Measurements from ENCODE around the gene RUSF1. TPM values are rescaled to one million over a fixed set of nuclear protein-coding genes. Genes with fewer than 3 reads are reported as not detected.
A peak's percentile ranks its signal among the peaks of the same experiment; 100 is the strongest.

RUSF1 gene
- total and polyA plus RNA-seq, 4 donors = 45.0 to 102 (median 65.0) TPM

DNA sequence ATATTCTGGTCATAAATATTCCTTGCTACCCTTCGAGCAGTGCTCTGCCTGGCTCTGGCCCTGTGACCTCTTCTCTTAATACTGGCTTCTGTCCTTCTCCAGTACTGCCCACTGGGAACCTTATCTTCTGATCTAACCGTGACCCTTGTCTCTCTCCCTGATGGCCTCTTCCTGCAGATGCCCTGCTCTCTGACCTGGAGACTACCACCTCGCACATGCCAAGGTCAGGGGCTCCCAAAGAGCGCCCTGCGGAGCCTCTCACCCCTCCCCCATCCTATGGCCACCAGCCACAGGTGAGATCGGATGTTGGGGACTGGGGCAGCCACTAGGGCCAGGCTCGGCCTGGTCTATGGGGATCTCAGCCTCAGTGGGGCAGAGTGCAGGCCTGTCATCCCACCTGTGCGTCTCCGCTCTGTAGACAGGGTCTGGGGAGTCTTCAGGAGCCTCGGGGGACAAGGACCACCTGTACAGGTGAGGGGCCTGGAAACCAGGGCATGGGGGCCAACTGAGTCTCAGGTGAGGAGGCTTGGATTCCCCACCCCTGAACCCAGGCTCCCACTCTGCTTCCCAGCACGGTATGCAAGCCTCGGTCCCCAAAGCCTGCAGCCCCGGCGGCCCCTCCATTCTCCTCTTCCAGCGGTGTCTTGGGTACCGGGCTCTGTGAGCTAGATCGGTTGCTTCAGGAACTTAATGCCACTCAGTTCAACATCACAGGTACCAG is 34.8 kb downstream of the RUSF1 start:
- 89% methylated on average over 17 of the region's 17 CpGs for WGBS (ENCODE audit: insufficient coverage)
- Histone ChIP-seq H3K4me1 (ENCODE audit: control insufficient read depth, insufficient read depth, low read length) (peaks cover 35% of the 10 kb centered on the region), H3K9me3 (ENCODE audit: control insufficient read depth, insufficient read depth, low read length) (no peaks in the 10 kb centered on the region), H3K27ac (ENCODE audit: low read depth, low read length) (no peak overlapping the region), H3K36me3 (ENCODE audit: control insufficient read depth, insufficient read depth, low read length) (peaks cover 26% of the 10 kb centered on the region), H3K27me3 (ENCODE audit: control insufficient read depth, insufficient read depth, low read length) (peaks cover 43% of the 10 kb centered on the region), H3K4me3 (ENCODE audit: low read depth, low read length) (no peak overlapping the region)
- no peak for DNase-seq (ENCODE audit: low read depth in 4 of 6, low spot score in 6 of 6)

DNA sequence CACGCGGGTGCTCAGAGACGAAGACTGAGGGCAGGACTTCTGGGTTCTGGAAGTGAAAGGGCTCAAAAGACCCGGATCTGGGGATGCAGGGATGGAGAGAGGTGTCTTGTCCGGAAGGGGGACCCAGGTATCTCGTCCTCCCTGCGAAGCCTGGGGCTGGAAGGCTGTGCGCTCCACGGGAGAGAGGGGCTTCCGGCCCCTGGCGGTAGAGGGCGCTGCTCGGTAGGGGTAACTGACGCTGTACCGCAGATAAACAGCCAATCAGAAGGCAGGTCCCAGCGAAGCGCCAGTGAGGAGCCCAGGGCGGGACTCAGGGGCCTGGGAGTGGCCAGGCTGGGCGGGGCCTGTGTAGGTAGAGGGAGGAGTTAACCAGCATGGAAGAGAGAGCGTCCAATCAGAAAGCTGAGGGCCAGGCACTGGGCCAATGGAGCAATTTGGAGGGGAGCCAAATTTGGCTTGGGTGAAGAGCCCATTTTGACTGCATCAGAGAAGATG is 35.4 kb downstream of the RUSF1 start:
- peak overlapping the region; percentile 60 for H3K4me3 ChIP-seq (ENCODE audit: low read depth, low read length)
- no peaks in the 10 kb centered on the region for H3K9me3 ChIP-seq (ENCODE audit: control insufficient read depth, insufficient read depth, low read length)
- H3K36me3 ChIP-seq (ENCODE audit: control insufficient read depth, insufficient read depth, low read length) = peaks cover 25% of the 10 kb centered on the region
- peak overlapping the region; percentile 91 for H3K27ac ChIP-seq (ENCODE audit: low read depth, low read length)
- peaks cover 42% of the 10 kb centered on the region for H3K27me3 ChIP-seq (ENCODE audit: control insufficient read depth, insufficient read depth, low read length)
- peak in 2 of 6 donors; percentile 80 to 85 for DNase-seq (ENCODE audit: low read depth in 4 of 6, low spot score in 6 of 6)
- WGBS (ENCODE audit: insufficient coverage) = 24% methylated on average over 20 of the region's 20 CpGs
- peaks cover 35% of the 10 kb centered on the region for H3K4me1 ChIP-seq (ENCODE audit: control insufficient read depth, insufficient read depth, low read length)

DNA sequence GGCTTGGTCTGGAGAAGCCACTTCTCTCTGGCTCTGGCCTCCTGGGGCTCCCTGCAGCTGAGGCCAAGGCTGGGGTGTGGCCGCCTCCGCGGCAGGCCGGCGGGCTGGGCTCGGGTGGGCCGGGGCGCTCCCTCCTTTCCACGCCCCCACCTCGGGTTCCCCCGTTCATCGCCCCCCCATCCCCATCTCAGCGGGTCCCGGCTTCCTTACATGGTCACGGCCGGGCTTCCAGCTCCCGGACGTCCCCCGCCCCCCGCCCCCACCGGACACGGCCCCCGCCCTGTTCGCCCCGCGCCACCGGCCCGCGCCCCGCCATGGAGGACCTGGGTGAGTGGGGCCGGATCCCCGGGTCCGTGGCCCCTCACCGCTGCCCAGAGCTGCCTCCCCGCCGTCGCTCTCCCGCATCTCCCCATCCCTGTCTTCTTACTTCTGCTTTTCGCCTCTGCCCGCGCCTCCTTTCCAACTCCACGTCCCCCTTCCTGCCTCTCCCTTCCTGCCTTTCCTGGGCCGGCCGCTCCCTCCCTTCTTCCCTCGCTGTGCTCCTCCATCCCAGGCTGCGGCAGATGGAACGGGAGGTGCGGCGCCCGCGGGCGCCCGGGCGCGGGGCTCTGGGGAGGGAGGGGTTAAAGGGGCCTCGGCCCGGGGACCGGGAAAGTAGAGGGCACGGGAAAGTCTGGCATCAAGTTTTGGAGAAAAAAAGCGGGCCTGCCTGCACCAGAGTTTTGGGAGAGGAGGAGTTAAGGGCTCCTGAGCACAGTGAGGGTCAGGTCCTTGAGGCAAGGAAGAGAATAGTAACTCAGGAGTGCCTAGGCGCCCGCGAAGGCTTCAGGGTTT is 36.1 kb downstream of the RUSF1 start, which contains the start of gene TGFB1I1:
Gene TGFB1I1, plus strand, starts transcription at position 278 of the 834 bp plus-strand sequence. Its CDS starts 37 bp downstream, at position 315.
- no peaks in the 10 kb centered on the region for H3K9me3 ChIP-seq (ENCODE audit: control insufficient read depth, insufficient read depth, low read length)
- H3K4me3 ChIP-seq (ENCODE audit: low read depth, low read length) = peak within 1 kb of the TSS; percentile 60
- H3K4me1 ChIP-seq (ENCODE audit: control insufficient read depth, insufficient read depth, low read length) = peaks cover 29% of the 10 kb centered on the region
- H3K27ac ChIP-seq (ENCODE audit: low read depth, low read length) = peak within 1 kb of the TSS; percentile 91
- H3K27me3 ChIP-seq (ENCODE audit: control insufficient read depth, insufficient read depth, low read length) = peaks cover 35% of the 10 kb centered on the region
- peaks cover 23% of the 10 kb centered on the region for H3K36me3 ChIP-seq (ENCODE audit: control insufficient read depth, insufficient read depth, low read length)
- under 1% methylated on average over 36 of the region's 63 CpGs for WGBS (ENCODE audit: insufficient coverage)
- DNase-seq (ENCODE audit: low read depth in 4 of 6, low spot score in 6 of 6) = peak in 2 of 6 donors; percentile 28 to 71

DNA sequence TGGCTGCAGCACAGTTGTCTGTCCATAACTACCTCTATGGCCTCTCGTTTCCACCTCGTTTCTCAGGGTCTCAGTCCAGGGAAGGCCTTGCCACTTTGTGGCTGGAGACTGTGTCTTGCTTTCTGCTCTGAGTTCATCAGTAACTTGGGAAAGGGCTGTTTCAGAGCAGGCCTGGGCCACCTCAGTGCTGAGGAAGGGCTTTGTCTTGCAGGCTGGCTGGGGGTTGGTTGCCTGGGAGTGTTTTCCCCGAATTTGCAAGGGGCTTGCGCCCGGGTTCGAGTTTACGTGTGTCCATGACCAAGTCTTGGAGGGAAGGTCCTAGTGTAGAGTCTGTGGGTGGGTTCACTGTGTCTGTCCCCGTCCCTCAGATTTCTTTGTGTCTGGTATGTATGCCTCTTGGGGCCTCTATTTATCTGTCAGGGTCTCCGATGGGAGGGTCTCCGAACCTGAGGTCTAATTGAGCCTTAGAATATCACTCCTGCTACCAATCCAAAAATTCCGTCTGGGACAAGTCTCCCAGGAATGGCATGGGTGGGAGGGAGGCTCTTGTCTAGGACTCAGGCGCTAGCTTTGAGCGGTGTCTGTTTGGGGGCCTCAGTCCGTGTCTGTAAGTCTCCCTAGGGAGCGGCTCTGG is 36.8 kb downstream of the RUSF1 start:
- peaks cover 29% of the 10 kb centered on the region for H3K36me3 ChIP-seq (ENCODE audit: control insufficient read depth, insufficient read depth, low read length)
- H3K4me1 ChIP-seq (ENCODE audit: control insufficient read depth, insufficient read depth, low read length) = peaks cover 24% of the 10 kb centered on the region
- peaks cover 30% of the 10 kb centered on the region for H3K27me3 ChIP-seq (ENCODE audit: control insufficient read depth, insufficient read depth, low read length)
- H3K9me3 ChIP-seq (ENCODE audit: control insufficient read depth, insufficient read depth, low read length) = no peaks in the 10 kb centered on the region
- 38% methylated on average over 13 of the region's 15 CpGs for WGBS (ENCODE audit: insufficient coverage)
- peak overlapping the region; percentile 82 for H3K27ac ChIP-seq (ENCODE audit: low read depth, low read length)
- no peak for DNase-seq (ENCODE audit: low read depth in 4 of 6, low spot score in 6 of 6)
- peak overlapping the region; percentile 60 for H3K4me3 ChIP-seq (ENCODE audit: low read depth, low read length)

DNA sequence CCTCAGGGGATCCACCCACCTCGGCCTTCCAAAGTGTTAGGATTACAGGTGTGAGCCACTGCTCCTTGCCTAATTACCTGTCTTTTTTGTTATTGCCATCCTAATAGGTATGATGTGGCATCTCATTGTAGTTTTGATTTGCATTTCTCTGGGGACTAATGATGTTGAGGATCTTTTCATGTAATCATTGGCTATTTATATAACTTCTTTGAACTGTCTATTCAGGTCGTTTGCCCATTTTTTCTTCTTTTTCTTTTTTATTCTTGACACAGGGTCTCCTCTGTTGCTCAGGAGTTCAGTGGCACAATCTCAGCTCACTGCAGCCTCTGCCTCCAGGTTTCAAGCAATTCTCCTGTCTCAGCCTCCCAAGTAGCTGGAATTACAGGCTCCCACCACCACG is 37.6 kb downstream of the RUSF1 start:
- Histone ChIP-seq H3K9me3 (ENCODE audit: control insufficient read depth, insufficient read depth, low read length) (no peaks in the 10 kb centered on the region), H3K27me3 (ENCODE audit: control insufficient read depth, insufficient read depth, low read length) (peaks cover 22% of the 10 kb centered on the region), H3K27ac (ENCODE audit: low read depth, low read length) (no peak overlapping the region), H3K36me3 (ENCODE audit: control insufficient read depth, insufficient read depth, low read length) (peaks cover 29% of the 10 kb centered on the region), H3K4me1 (ENCODE audit: control insufficient read depth, insufficient read depth, low read length) (peaks cover 17% of the 10 kb centered on the region), H3K4me3 (ENCODE audit: low read depth, low read length) (no peak overlapping the region)
- WGBS (ENCODE audit: insufficient coverage) = 40% methylated on average over 1 of the region's 3 CpGs
- no peak for DNase-seq (ENCODE audit: low read depth in 4 of 6, low spot score in 6 of 6)

DNA sequence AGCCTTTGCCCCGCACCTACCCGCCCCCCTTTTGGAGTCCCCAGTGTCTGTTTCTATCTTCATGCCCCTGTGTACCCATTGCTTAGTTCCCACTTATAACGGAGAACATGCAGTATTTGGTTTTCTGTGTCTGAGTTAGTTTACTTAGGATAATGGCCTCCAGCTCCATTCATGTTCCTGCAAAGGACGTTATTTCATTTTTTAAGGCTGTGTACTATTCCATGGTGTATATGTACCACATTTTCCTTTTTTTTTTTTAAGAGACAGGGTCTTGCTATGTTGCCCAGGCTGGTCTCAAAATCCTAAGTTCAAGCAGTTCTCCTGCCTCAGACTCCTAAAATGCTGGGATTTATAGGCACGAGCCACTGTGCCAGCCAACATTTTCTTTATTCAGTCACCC is 40.3 kb downstream of the RUSF1 start:
- H3K4me1 ChIP-seq (ENCODE audit: control insufficient read depth, insufficient read depth, low read length) = peaks cover 15% of the 10 kb centered on the region
- H3K27ac ChIP-seq (ENCODE audit: low read depth, low read length) = no peak overlapping the region
- H3K27me3 ChIP-seq (ENCODE audit: control insufficient read depth, insufficient read depth, low read length) = peaks cover 8% of the 10 kb centered on the region
- no peak for DNase-seq (ENCODE audit: low read depth in 4 of 6, low spot score in 6 of 6)
- WGBS (ENCODE audit: insufficient coverage) = no CpG with 5 or more reads among the region's 5 CpGs
- H3K36me3 ChIP-seq (ENCODE audit: control insufficient read depth, insufficient read depth, low read length) = peaks cover 46% of the 10 kb centered on the region
- no peak overlapping the region for H3K4me3 ChIP-seq (ENCODE audit: low read depth, low read length)
- no peaks in the 10 kb centered on the region for H3K9me3 ChIP-seq (ENCODE audit: control insufficient read depth, insufficient read depth, low read length)

DNA sequence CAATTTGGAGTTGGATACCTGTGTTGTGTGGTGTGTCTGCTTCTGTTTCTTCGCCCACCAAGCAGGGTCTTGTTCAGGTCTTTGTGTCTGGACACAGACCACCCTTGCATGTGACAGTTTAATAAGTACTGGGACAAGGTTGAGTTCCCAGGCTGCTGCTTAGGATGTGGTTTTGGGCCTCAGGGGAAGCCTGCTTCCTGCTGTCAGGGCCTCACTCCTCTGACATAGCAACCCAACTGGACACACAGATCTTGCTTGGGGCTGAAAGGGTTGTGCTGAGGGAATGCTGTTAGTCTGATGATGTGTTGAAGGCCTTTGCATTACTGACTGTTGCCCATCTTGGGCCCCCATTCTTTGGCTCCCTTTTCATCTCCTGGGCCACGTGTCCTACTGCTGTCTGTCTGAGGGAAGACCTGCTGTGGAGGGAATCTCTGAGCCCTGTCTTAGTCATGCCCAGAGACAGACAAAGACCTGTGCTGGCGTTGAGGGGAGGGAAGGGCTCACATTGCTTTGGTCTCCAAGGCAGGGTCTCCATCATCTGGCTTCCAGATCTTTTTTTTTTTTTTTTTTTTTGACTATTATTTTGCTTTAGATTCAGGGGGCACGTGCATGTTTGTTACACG is 40.9 kb downstream of the RUSF1 start:
- Histone ChIP-seq H3K4me1 (ENCODE audit: control insufficient read depth, insufficient read depth, low read length) (peaks cover 9% of the 10 kb centered on the region), H3K36me3 (ENCODE audit: control insufficient read depth, insufficient read depth, low read length) (peaks cover 52% of the 10 kb centered on the region), H3K27ac (ENCODE audit: low read depth, low read length) (no peak overlapping the region), H3K9me3 (ENCODE audit: control insufficient read depth, insufficient read depth, low read length) (no peaks in the 10 kb centered on the region), H3K27me3 (ENCODE audit: control insufficient read depth, insufficient read depth, low read length) (peaks cover 4% of the 10 kb centered on the region), H3K4me3 (ENCODE audit: low read depth, low read length) (no peak overlapping the region)
- 84% methylated on average over 3 of the region's 5 CpGs for WGBS (ENCODE audit: insufficient coverage)
- no peak for DNase-seq (ENCODE audit: low read depth in 4 of 6, low spot score in 6 of 6)

DNA sequence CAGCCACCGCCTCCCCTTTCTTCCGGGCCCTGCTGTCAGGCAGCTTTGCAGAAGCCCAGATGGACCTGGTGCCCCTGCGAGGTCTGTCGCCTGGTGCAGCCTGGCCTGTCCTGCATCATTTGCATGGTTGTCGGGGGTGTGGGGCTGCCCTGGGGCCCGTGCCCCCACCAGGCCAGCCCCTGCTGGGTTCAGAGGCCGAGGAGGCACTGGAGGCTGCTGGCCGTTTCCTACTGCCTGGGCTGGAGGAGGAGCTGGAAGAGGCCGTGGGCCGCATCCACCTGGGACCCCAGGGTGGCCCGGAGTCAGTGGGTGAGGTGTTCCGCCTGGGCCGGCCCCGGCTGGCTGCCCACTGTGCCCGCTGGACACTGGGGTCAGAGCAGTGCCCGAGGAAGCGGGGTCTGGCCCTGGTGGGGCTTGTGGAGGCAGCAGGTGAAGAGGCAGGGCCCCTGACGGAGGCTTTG is 41.8 kb downstream of the RUSF1 start:
- no peaks in the 10 kb centered on the region for H3K9me3 ChIP-seq (ENCODE audit: control insufficient read depth, insufficient read depth, low read length)
- no peak overlapping the region for H3K4me3 ChIP-seq (ENCODE audit: low read depth, low read length)
- 93% methylated on average over 18 of the region's 18 CpGs for WGBS (ENCODE audit: insufficient coverage)
- H3K27me3 ChIP-seq (ENCODE audit: control insufficient read depth, insufficient read depth, low read length) = no peaks in the 10 kb centered on the region
- no peak for DNase-seq (ENCODE audit: low read depth in 4 of 6, low spot score in 6 of 6)
- H3K4me1 ChIP-seq (ENCODE audit: control insufficient read depth, insufficient read depth, low read length) = peaks cover 4% of the 10 kb centered on the region
- H3K36me3 ChIP-seq (ENCODE audit: control insufficient read depth, insufficient read depth, low read length) = peaks cover 57% of the 10 kb centered on the region
- H3K27ac ChIP-seq (ENCODE audit: low read depth, low read length) = no peak overlapping the region

DNA sequence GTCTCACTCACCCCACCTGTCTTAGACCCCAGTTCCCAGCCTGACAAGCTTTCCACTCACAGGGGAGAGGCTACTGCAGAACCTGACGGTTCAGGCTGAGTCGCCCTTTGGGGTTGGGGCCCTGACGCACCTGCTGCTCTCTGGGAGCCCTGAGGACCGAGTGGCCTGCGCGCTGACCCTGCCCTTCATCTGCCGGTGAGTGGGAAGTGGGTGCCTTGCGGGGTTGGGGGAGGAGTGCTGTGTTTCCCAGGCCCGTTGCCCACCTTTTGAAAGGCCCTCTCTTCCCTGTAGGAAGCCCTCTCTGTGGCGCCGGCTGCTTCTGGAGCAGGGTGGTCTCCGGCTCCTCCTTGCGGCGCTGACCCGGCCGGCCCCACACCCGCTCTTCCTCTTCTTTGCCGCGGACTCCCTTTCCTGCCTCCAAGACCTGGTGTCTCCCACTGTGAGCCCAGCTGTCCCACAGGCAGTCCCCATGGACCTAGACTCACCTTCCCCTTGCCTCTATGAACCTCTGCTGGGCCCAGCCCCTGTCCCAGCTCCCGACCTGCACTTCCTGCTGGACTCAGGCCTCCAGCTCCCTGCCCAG is 42.3 kb downstream of the RUSF1 start:
- DNase-seq (ENCODE audit: low read depth in 4 of 6, low spot score in 6 of 6) = no peak
- peaks cover 57% of the 10 kb centered on the region for H3K36me3 ChIP-seq (ENCODE audit: control insufficient read depth, insufficient read depth, low read length)
- no peak overlapping the region for H3K4me3 ChIP-seq (ENCODE audit: low read depth, low read length)
- H3K27ac ChIP-seq (ENCODE audit: low read depth, low read length) = no peak overlapping the region
- no peaks in the 10 kb centered on the region for H3K9me3 ChIP-seq (ENCODE audit: control insufficient read depth, insufficient read depth, low read length)
- no peaks in the 10 kb centered on the region for H3K27me3 ChIP-seq (ENCODE audit: control insufficient read depth, insufficient read depth, low read length)
- no peaks in the 10 kb centered on the region for H3K4me1 ChIP-seq (ENCODE audit: control insufficient read depth, insufficient read depth, low read length)
- WGBS (ENCODE audit: insufficient coverage) = 90% methylated on average over 20 of the region's 20 CpGs
